WI38 (cell line): ENCODE results near the gene KCNH5.
"Not testable (repeated sequence)": the region's sequence is repeated elsewhere in the genome, so short reads cannot be mapped to it uniquely, and the experiment has no call there.

ENCODE experiments used
- H3K4me3 ChIP-seq: 2 replicates; pipeline ENCODE4 v1.5.1; 2011; ENCODE audit warnings: low read depth, mild to moderate bottlenecking, control low read depth, low read length
- TF ChIP-seq, protein P1 (sequence below): IDR thresholded peaks from 2 replicates; pipeline ENCODE4 v1.5.1; 2012; ENCODE audit warnings: low read depth, mild to moderate bottlenecking, control low read depth, low read length

The KCNH5 gene

DNA sequence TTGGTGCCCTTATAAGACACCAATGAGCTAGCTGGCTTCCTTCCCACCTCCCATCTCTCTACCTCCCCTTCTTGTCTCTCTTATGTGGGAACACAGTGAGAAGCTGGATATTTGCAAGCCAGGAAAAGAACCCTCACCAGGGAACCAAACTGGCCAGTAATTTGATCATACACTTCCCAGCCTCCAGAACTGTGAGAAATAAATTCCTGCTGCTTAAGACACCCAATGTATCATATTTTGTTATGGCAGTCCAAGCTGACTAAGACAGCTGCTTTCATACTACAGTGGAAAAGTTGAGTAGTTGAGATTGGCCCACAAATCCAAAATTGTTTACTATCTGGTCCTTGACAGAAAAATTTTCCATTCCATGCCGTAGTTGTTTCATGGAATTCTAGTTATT is 269.0 kb downstream of the KCNH5 start:
- TF ChIP-seq, protein P1, sequence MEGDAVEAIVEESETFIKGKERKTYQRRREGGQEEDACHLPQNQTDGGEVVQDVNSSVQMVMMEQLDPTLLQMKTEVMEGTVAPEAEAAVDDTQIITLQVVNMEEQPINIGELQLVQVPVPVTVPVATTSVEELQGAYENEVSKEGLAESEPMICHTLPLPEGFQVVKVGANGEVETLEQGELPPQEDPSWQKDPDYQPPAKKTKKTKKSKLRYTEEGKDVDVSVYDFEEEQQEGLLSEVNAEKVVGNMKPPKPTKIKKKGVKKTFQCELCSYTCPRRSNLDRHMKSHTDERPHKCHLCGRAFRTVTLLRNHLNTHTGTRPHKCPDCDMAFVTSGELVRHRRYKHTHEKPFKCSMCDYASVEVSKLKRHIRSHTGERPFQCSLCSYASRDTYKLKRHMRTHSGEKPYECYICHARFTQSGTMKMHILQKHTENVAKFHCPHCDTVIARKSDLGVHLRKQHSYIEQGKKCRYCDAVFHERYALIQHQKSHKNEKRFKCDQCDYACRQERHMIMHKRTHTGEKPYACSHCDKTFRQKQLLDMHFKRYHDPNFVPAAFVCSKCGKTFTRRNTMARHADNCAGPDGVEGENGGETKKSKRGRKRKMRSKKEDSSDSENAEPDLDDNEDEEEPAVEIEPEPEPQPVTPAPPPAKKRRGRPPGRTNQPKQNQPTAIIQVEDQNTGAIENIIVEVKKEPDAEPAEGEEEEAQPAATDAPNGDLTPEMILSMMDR = no peak
- H3K4me3 ChIP-seq = no peak overlapping the region

DNA sequence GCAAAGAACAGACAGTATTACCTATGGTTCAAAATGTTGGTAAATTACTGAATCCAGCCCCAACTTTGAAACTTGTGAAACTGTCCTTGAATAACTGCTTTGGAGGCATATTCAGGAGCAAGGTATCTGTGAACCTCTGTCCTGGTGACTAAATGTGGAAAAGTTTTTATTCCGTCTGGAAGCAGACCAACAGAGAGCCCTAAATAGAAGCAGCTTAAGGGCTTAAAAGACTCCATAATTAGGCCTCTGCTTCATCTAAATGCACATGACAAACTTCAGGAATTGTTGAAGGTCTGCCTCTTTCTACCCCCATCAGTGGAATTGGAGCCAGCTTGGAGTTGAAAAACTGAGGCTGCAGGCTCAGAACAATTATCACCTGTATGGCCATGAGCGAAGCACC is 276.5 kb downstream of the KCNH5 start:
- no peak overlapping the region for H3K4me3 ChIP-seq
- TF ChIP-seq, protein P1 = no peak

DNA sequence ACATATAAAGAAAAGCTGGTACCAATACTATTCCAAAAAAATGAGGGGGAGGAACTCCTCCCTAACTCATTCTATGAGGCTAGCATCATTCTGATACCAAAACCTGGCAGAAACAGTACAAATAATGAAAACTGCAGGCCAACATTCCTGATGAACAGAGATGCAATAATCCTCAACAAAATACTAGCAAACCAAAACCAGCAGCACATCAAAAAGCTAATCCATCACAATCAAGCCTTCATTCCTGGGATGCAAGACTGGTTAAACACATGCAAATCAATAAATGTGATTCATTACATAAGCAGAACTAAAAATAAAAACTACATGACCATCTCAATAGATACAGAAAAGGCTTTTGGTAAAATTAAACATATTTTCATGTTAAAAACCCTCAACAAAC is 281.3 kb downstream of the KCNH5 start:
- TF ChIP-seq, protein P1 = no peak
- H3K4me3 ChIP-seq = no peak overlapping the region

DNA sequence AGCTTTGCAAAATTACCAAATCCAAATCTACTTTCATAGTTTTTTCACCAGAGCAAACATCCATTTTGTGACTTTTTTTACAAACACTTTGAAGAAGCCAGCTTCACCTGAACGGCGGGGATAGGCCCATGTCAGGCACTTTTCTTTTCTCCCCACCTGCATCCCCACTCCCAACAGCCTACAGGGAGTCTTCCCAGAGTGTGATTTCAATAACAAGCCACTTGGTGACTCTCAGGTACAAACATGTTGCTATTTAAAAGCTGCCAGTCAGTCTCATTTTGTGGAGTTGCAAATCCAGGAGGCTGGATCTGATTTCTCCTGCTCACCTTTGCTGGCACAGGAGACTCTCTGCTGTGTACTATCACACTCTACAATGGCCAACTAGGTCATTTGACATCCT is 285.5 kb downstream of the KCNH5 start:
- no peak overlapping the region for H3K4me3 ChIP-seq
- TF ChIP-seq, protein P1 = no peak

DNA sequence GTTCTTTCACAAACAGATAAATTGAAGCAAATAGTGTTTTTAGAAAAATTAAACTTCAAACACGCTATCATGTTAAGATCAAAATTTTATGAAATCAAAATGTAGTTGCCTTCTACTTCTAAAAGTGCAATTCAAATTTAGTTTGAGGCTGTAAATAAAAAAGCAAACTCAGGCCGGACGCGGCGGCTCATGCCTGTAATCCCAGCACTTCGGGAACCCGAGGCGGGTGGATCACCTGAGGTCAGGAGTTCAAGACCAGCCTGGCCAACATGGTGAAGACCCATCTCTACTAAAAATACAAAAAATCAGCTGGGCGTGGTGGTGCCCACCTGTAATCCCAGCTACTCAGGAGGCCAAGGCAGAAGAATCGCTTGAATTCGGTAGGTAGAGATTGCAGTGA is 298.4 kb downstream of the KCNH5 start:
- not testable (repeated sequence) for H3K4me3 ChIP-seq

DNA sequence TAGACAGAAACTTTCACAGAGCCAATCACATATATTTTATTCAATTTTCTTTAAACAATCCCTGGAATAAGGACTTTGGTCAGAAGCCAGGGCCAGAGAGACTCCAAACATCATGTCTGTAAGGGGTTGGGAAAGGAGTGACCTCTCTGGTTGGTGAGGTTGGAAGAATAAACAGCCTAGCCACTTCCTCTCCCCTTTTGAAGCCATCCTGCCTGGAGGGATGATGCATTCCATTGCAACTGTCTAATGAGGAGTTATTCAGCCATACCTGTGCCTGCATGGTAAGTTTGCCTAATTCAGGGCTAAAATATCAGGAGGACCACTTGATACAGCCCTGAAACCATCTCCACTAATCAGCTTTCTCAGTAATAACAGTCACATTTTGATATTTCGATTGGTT is 299.8 kb downstream of the KCNH5 start:
- no peak overlapping the region for H3K4me3 ChIP-seq
- TF ChIP-seq, protein P1 = no peak

DNA sequence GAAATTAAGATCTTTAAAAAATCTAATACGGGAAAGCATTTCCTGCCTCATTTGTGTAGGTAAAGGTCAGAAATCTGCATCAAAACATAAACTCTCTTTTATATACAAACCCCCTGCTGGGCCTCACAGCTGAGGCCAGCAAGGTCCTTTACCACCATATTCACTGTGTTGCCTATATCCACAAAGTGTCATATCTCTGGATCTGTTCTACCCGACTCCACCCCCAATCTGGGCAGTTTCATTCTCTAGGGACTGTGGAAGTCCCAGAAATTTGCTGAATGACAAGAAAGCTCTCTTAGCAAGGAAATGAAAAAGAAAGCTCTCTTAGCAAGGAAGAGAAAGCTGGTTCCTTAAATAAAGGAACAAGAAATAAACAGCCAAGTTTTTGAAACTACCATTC is 301.7 kb downstream of the KCNH5 start:
- TF ChIP-seq, protein P1 = no peak
- H3K4me3 ChIP-seq = no peak overlapping the region

DNA sequence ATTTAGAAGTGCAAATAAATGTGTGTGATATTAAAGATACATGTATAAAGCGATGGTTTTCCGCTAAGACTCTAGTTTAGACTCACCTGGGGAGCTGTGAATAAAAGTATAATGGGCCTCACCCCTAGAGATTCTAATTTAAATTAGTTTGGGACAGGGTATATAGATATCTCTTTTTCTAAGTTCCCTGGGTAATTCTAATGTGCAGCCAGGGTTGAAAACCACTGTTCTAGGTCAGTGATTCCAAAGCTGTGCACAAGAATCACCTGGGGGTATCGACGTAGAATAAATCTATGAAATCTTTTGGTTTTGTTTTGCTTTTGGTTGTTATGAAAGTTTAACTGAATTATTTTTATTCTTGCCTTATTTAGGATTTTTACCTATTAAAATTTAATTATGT is 302.1 kb downstream of the KCNH5 start:
- TF ChIP-seq, protein P1 = no peak
- H3K4me3 ChIP-seq = no peak overlapping the region
